HG03354 (cell line): Measurements from ENCODE around the gene NTNG2.

ENCODE experiments used
- ATAC-seq: cut with Tn5 transposase; IDR thresholded peaks from one replicate; pipeline ENCODE4 v1.9.1; 2021; ENCODE audit warnings: mild to moderate bottlenecking; ENCODE audit not compliant: unreplicated experiment, poor library complexity, severe bottlenecking

NTNG2 gene

GRCh38 chr9:132146039-132146438, 15.8 kb upstream of the NTNG2 start:
- ATAC-seq, result no peak

GRCh38 chr9:132146575-132146974, 15.3 kb upstream of the NTNG2 start:
- ATAC-seq, result no peak

- no peak for ATAC-seq
Measured at GRCh38 chr9:132147331-132147730, 14.5 kb upstream of the NTNG2 start.

GRCh38 chr9:132147839-132148238, 14.0 kb upstream of the NTNG2 start:
- ATAC-seq, result no peak

GRCh38 chr9:132150256-132150655, 11.6 kb upstream of the NTNG2 start:
- ATAC-seq, result no peak

- no peak for ATAC-seq
Measured at GRCh38 chr9:132151118-132151517, 10.7 kb upstream of the NTNG2 start.

- ATAC-seq, result no peak
Measured at GRCh38 chr9:132152231-132152630, 9.6 kb upstream of the NTNG2 start.

GRCh38 chr9:132154863-132155567, 6.8 kb upstream of the NTNG2 start:
- no peak for ATAC-seq

- no peak for ATAC-seq
Measured at GRCh38 chr9:132155568-132155895, 6.3 kb upstream of the NTNG2 start.

- ATAC-seq, result no peak
Measured at GRCh38 chr9:132156262-132156661, 5.6 kb upstream of the NTNG2 start.

GRCh38 chr9:132157347-132158116, 4.3 kb upstream of the NTNG2 start:
- ATAC-seq, result no peak

- no peak for ATAC-seq
Measured at GRCh38 chr9:132160802-132161742, 786 bp upstream of the NTNG2 start.

GRCh38 chr9:132162764-132163456, 1.1 kb downstream of the NTNG2 start:
- no peak for ATAC-seq

GRCh38 chr9:132163457-132163875, 1.6 kb downstream of the NTNG2 start:
- ATAC-seq, result no peak

GRCh38 chr9:132163876-132164603, 2.2 kb downstream of the NTNG2 start:
- no peak for ATAC-seq

GRCh38 chr9:132164604-132165362, 2.9 kb downstream of the NTNG2 start:
- ATAC-seq, result no peak

GRCh38 chr9:132166599-132166998, 4.7 kb downstream of the NTNG2 start:
- ATAC-seq, result no peak

- no peak for ATAC-seq
Measured at GRCh38 chr9:132167192-132167591, 5.3 kb downstream of the NTNG2 start.
